ENCODE data around the gene ROPN1L.
"Not testable (repeated sequence)": the region's sequence is repeated elsewhere in the genome, so short reads cannot be mapped to it uniquely, and the experiment has no call there.

ROPN1L gene

DNA sequence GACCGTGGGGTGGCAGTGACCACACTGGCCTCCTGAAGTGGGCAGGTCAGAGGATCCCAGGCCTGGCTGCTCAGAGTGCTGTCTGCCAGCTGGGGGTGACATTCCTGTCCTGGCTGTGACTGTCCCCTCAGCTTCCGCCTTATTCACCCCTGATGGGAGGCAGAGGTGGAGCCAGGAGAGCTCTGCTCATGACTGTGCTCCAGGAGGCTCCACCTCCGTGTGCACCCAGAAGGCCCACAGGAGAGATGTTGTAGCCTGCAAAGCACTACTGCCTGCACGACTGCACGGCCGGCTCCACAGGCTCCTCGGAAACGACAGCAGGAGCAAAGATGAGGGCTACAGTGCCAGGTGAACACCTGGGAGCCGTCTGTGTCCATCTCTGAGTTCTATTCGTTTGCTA is 60.9 kb downstream of the ROPN1L start:
- no peak for DNase-seq (ENCODE audit: low spot score)

DNA sequence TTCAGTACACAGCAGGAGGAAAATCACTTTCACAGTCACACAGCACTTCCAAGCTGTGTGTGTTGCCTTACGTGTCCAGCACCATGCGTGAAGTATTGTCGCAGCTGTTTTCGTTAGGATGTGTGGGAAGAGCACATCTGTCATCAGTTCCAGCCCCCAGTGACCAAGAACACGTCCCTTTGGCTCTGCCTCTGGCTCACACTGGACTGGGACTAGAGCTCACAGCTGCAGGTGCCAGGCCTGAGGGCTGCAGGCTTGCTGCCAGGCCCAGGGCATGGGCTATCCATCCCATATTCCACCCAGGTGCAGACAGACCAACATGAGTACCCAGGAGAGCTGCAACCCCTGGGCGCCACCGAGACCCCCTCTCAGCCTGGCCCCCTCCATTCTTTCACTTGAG is 61.6 kb downstream of the ROPN1L start:
- DNase-seq (ENCODE audit: low spot score), result no peak

DNA sequence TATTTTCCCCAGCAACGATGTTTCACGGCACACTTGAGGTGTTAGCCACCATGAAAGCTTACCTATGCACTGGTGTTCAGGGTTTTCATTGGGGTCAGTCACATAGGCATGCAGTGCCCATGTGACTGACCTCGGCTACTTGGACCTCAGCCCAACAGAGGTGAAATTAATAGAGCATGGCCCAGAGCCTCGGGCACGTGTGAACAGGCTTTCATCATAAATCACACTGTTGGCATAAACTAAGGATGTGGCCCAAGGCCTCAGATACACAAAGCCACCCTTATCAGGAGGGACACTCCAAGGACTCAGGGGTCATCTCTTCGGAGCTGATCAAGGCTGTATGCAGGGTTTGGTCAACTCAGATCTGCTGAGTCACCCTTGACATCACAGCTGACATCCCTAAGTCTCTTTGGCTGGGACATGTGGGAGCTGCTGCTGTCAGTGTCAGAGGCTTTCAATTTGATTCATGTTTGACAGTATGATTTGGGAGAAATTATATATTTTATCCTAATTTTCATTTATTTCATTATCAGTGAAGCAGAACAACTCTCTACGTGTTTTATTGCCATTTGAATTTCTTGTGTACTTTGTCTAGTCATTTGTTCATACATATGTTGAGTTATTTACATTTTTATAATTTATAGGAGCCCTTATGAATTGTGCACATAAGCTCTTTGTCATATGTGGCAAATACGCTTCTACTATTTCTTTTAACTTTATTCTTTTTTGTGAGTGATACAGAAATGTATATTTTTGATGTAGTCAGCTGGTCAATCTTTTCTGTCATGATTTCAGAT is 62.5 kb downstream of the ROPN1L start:
- no peak for DNase-seq (ENCODE audit: low spot score)

DNA sequence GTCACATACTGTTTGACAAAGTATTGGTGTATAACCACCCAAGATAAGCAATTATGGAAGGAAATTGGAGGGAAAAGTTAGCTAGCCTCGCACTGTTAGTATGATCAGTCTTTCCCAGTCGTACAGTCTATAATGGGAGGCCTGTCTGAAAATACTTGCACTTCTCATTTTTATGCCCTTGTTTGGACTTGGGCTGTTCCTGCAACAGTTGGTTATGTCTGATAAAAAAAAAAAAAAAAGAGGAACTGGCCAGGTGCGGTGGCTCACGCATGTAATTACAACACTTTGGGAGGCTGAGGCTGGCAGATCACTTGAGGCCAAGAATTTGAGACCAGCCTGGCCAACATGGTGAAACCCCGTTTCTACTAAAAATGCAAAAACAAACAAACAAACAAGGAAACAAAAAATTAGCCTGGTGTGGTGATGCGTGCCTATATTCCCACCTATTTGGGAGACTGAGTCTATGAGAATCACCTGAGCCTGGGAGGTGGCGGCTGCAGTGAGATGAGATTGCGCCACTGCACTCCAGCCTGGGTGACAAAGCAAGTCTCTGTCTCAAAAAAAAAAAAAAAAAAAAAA is 63.9 kb downstream of the ROPN1L start:
- no peak for DNase-seq (ENCODE audit: low spot score)

DNA sequence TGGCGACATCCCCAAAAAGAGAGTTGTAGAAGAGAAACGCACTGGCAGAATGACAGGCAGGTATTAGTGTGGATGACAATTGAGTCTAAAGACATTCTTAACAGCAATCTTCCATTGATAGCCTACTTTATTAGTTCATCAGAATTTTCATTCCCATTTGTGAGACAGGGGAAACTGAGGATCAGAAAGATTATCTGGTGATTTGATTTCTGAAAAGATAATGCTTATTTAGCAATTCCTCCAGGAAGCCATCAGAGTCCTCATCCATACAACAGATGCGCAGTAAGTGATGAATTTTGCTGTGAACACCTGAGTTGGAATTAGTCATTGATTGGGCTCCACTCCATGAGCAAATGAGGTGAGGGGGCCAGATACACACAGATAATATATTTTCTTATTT is 64.9 kb downstream of the ROPN1L start:
- DNase-seq (ENCODE audit: low spot score), result no peak

DNA sequence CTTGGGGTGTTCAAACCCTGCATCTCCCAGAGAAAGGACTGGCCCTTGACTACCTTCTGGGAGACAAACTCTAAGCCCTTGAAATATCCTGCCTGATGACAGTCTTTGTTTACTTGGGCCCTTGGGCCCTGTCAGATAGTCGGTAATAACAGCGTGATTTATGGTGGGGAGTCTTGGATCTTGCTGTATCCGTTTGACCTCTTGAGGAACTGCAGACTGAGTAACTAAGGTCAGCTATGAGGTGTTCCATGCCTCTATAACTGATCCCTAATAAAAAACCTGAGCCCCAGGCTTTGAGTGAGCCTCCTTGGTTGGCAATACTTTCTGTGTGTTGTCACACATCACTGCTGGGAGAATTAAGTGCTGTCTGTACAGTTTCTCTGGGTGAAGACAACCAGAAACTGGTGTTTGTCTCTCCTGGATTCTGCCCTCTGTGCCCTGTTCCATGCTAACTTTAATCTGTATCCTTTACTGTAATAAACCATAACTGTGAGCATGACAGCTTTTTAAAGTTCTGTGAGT is 66.0 kb downstream of the ROPN1L start:
- DNase-seq (ENCODE audit: low spot score), result peak; percentile 31

DNA sequence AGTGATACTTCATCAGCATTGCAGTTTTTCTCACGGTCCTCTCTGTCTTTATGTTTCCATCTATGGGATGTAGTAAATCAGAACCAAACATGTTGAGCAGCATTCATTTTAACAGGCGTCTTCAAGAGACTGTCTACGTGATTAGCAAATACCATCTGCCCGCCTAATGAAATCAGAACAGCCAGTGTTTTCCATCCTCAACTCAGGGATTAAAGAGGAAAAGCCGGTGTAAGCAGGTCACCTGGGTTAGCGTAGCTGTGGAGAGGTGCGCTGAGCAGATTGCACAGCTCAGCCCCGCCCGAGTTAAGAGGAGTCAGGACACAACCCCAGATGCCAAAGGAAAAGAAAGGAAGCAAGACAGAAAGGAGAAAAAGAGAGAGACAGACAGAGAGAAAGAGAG is 67.9 kb downstream of the ROPN1L start:
- no peak for DNase-seq (ENCODE audit: low spot score)

DNA sequence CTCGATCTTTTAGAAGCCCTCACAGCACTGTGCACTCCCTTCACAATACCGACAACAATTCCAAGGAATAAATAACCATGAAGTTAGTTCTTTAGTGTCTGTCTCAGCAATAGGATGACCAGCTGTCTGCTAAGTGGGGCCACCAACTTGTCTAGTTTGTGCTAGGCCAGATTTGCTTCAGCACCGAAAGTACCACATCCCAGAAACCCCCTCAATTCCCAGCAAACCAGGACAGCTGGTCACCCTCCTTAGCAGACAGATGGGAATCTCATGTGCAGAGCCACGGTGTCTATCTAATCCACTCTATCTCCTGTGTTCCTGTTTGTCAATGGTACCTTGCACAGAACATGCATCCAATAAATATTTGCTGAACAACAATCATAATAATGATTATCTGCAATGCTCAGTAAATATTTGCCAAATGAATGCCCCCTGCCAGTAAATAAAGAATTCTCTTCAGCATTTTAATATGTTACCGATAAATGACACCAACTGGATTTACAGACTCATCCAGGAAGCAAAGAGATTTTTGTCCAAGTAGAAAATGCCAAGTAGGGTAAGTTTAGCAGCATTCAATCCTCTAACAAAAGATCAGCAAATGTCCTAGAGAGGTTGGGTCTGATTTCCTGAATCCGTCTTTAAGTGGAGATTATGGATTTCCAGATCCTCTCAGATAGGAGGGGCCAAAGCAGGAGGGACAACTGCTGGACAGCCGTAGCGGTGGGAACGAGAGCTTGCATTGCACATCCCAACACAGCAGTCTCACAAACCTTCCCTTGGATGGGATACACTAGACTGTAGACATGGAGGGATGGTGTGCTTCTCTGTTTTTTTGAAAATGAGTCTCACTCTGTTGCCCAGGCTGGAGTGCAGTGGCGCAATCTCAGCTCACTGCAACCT is 70.3 kb downstream of the ROPN1L start:
- DNase-seq (ENCODE audit: low spot score), result no peak

DNA sequence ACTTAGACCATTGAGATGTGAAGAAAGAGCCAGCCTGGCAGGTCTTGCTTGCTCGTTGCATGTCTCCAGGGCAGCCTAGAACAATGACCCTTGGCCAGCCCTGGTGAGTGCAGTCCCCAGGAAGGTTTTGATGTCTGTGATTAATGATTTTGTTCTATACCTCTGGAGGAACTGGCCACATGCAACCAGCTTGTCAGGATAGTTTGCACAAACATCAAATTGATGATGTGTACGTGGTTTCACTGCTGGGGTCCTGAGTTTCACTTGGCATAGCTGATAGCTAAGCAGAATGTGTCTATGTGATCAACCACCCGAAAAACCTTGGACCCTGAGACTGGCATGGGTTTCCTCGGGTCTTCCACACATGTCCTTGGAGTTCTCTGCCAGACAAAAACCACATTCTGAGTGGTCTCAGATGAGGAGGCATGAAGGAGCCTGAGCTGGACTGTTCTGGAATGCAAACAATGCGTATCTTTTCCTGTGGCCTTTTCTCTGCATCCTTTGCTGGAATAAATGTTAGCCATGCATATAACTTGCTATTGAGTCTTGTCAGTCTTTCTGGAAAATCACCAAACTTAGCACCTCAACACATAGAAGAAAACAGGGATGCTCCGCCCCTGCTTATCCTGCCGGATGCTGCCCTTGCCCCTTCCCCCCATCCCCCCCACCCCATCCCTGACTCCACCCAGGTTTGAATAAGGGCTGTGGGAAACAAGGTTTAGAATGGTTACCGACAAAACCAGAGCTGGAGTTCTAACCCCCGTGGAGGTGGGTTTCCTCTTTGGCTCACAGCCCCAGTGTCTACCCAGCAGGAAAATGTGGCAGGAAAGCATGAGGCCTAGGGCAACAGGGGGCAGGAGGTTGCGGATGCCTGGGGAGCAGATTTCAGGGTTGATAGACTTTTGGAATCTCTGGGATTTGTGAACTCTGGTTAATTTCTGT is 72.1 kb downstream of the ROPN1L start:
- DNase-seq (ENCODE audit: low spot score), result peak; percentile 19

DNA sequence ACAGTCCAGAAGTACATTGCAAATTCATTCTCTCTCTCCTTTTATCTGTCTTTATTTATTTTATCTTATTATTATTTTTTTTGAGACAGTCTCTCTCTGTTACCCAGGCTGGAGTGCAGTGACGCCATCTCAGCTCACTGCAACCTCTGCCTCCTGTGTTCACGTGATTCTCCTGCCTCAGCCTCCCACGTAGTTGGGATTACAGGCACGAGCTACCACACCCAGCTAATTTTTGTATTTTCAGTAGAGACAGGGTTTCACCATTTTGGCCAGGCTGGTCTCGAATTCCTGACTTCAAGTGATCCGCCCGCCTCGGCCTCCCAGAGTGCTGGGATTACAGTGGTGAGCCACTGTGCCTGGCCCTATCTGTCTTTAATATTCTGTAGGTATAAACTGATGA is 72.9 kb downstream of the ROPN1L start:
- DNase-seq (ENCODE audit: low spot score), result not testable (repeated sequence)

Data from HuH-7 (cell line).